Posterior vena cava (tissue), 2 donors: ENCODE results near the gene C10orf62. TPM values are rescaled to one million over a fixed set of nuclear protein-coding genes. Genes with fewer than 3 reads are reported as not detected.

Experiments used
- DNase-seq: peaks from one replicate; pipeline ENCODE4 v3.0.0-alpha.2; 2020; ENCODE audit warnings: low spot score
- intact Hi-C, 2 donors: fragments of 100-400 bp; cut with DNase I; formaldehyde crosslinking; loops; one replicate each; pipeline versions ENCODE4 v1.14.1 to v1.14.2; 2022 to 2023
- total RNA-seq, 2 donors: library from RNA; stranded (reverse); fragmentation: NEBNext Ultra II Directional; extraction: Animal tissue kit (Norgen Biotek cat#: 25700); gene quantifications; one replicate each; pipeline ENCODE4 v1.2.1, GENCODE V29; 2021
- donor health status: DM: yes; HTN: yes; CAD: no.
- donor health status: DM: yes; HTN: yes; CAD: no.

C10orf62 gene
- total RNA-seq, 2 donors from 2014 or later, result 0.19 to 0.46 TPM

DNA sequence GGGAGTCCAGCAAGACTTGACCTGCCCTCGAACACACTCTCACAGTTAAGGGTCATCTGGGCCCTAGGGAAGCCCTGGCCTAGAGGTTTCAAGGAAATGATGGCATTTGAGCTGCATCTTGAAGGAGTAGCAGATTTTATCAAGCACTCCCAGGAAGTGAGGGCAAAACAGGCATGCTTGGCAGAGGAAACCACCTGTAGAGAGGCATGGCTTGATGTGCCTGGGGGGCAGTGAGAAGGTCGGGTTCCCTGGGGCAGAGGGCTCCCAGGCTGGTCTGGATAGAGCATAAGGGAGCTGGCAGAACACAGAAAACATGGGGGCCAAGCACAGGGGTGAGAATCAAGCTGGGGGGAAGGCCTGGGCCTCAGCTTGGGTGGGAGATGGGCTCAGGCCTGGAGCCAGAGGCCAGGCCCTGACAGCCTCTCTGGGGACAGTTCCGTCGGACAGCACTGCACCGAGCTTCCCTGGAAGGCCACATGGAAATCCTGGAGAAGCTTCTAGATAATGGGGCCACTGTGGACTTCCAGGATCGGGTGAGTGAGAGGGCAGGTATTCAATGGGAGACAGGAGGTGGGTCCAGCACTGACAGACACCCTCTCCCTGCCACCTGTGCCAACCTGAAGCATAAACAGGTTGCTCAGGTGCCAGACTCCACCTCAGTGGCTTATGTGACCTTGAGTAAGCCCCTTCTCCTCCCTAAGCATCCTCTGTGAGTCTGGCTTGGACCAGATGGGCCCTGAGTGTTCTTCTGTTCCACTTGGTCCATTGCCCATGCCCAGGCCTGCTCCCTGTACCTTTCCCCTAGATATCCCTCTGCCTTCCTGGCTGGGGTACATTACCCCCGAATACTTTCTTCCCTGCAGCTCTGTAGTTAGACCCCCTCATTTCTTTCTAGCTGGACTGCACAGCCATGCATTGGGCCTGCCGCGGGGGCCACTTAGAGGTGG lies 8.8 kb upstream of the C10orf62 start:
- intact Hi-C loops, result no loop called here
- peak; percentile 74 for DNase-seq

DNA sequence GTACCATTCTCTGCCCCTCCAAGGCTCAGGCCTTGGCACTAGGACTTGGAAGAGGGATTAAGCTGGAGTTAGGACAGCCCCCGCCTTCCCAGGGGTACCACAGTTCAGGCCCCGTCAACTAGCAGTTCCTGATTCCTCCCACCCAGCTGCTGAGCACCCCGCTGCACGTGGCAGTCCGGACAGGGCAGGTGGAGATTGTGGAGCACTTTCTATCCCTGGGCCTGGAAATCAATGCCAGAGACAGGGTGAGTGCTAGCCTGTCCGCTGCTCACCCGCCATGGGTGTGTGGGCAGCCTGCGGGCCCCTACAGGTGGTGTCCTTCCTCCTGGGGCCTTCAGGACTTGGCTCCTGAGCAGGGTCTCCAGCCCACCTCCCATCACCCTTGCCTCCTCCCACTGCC lies 7.4 kb upstream of the C10orf62 start:
- DNase-seq, result peak; percentile 62
- intact Hi-C loops, result no loop called here

DNA sequence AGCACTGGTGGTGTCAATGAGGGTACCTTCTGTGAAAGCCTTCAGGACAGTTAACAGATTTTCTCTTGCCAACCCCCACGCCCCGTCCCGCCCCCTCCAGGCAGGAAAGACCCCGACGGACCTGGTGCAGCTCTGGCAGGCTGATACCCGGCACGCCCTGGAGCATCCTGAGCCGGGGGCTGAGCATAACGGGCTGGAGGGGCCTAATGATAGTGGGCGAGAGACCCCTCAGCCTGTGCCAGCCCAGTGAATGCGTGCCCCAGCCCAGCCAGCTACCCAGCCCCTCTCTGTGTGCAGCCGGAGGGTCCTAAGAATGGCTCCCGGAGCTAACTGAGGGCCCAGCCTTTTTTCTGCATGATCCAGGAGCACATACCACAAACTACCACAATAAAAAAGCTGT lies 6.0 kb upstream of the C10orf62 start:
- DNase-seq, result peak; percentile 69

DNA sequence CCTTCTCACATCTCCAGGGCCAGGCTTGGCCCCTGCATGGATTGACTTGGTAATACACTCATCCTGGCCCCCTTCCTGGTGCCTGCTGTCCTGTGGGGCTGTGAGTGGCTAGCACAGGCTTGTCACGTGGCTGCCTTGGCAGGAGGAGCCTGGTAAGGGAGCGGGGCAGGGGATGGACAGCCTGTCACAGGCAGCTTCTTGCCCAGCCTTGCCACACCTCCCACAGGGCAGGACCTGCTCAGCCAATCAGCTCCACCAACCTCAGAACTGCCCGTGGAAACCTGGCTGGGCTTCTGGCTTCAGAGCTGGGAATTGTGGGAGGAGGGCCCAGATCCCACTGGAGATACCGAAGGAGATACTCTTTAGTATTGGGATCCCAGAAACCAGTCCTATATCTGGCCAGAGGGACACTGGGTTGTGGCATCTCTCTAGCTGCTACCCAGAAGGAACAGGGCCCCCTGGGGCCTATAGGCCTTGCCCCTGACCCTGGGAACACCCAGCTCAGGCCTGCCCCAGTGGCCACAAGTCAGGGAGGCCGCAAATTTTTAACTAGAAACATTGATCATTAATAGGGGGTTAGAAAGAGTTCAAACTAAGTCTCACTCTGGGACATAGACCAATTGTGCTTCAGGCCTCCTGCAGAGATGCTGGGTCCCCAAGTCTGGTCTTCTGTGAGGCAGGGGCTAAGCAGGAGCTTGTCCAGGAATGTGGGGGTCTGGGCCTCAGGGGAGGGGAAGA lies 5.3 kb upstream of the C10orf62 start, which contains the start of gene HOGA1:
Gene HOGA1 (plus strand): TSS at position 330 of the 738 bp plus-strand sequence. CDS start 315 bp downstream, at position 645.
- intact Hi-C loops, result no loop called here
- peak; percentile 94 for DNase-seq

More for the DNA sequence above, 6.0 kb upstream of the C10orf62 start:
- intact Hi-C loops, result no loop called here

DNA sequence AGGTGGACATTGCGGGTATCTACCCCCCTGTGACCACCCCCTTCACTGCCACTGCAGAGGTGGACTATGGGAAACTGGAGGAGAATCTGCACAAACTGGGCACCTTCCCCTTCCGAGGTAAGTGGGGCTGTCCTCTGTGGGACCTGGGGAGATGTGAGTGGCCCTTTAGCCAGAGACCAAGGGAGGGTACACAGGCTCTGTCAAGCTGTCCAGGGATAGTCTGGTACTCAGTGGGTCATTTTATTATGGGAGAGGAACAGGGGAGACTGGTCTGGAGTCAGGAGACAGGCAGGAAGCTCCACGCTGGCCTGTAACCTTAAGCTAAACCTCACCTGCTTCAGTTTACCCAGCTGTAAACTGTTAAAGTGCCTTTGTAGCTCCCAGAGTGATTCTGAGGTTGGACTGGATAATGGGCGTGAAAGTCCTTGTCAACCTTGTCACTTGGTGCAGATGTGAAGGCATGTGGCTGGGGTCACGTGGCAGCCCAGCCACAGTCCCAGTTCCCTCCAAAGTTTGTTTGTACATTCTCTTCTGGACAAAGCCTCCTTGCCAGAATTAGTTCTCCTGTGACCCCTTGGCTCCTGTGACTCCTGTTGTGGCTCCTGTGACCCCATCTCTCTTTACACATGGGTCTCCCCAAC lies 4.6 kb upstream of the C10orf62 start:
- peak; percentile 35 for DNase-seq

DNA sequence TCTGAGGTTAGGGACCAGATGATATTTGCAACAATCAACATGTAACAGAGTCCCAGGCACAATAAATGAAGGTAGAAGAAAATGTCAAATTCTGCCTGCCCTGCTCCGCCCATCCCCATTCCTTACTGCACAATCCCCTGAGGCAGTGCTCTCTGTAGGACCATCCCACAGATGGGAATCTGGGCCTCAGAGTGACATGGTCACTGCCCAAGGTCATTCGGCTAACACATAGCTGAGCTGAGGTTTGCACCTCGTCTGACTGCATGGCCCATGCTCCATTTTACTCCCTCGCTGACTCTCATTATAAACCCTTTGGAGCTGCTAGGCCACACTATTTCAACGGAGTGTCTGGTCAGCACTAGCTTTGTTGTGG lies 4.1 kb upstream of the C10orf62 start:
- DNase-seq, result no peak
- intact Hi-C loops, result no loop called here

More for the DNA sequence above, 4.6 kb upstream of the C10orf62 start:
- intact Hi-C loops, result no loop called here

DNA sequence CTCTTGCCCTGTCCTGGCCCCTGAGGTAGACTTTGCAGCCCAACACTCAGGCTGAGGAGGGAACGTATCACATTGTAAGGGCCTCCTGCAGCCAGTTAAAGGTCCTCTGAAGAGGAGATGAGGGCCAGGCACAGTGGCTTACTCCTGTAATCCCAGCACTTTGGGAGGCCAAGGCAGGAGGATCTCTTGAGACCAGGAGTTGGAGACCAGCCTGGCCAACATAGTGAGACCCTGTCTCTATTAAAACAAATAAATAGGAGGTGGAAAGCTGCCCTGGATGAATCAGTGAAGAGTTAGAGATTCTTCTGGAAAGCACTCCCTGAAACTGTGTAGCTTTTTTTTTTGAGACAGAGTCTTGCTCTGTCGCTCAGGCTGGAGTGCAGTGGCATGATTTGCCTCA lies 2.3 kb upstream of the C10orf62 start:
- intact Hi-C loops, result no loop called here
- no peak for DNase-seq

DNA sequence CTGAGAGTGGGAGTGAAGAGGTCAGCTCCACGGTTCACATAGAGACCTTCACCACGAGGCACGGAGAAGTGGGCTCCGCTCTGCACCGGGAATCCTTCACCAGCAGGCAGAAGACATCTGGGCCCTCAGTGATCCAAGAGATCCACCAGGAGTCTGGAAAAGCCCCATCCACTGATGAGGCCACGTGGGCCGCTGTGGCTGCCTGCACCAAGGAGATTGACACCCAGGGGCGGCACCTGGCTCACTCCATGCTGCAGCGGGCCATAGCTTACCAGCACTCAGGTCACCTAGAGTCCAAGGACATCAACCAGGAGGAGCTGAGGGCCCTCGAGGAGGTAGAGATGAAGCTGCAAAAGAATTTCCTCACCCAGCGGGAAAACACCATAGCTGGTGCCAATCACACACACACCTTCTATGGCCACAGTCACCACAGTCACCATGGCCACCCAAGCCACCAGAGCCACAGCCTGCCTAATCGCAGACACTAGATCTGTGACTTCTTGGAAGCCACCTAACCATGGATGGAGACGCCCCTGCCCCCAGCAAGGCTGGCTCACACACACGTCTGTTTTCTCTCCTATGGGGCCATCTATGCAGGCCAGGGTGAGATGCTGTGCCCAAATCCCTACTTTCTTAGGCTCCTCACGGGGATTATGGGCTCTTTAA lies 694 bp downstream of the C10orf62 start:
- no peak for DNase-seq
- intact Hi-C loops, result no loop called here

DNA sequence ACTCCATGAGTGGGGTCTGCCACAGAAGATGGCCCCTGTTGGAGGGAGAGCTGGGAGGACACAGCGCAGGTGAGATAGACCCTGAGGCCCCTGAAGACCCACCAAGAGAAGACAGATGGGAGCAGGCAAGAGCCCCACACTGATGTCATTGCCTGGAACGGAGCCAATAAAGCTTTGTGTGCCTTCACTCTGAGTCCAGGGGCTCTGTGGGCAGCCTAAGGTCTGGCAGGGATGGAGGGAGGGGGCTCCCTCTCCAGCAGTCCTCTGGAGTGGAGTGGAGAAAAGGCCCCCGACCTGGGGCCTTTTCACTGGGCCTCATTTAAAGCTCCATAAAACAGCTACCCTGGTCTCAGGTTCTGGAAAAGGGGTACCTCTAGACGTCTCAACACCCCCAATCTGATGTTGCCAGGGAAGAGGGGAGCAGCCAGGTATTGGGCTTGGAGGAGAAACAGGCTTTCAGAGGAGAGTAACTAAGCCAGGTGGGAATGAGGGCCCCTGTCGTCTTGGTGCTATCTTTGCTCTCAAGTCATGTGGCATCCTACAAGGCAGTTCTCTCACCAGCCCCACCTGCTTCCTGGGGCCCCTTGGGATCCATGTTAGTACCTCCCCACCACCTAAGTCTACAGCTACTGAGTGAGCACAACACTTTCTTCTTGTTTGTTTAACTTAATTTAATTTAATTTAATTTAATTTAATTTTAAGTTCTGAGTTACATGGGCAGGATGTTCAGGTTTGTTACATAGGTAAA lies 1.4 kb downstream of the C10orf62 start:
- intact Hi-C loops, result no loop called here
- no peak for DNase-seq

DNA sequence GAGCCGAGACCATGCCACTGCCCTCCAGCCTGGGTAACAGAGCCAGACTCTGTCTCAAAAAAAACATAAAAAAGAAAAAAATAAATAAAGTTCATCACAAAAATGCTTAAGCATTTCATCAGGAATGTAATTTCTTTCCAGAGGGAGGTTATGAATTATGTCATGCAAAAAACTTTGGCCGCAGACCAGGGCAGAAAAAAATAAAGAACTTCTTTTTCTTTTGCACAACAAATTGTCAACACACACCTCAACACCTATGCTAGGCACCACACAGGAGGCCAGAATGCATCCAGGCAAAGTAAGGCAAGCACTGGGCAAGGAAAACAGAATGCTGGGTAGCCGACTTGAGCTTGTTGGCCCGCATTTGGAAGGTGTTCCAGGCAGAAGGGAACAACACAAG lies 3.9 kb downstream of the C10orf62 start:
- intact Hi-C loops, result no loop called here
- no peak for DNase-seq

DNA sequence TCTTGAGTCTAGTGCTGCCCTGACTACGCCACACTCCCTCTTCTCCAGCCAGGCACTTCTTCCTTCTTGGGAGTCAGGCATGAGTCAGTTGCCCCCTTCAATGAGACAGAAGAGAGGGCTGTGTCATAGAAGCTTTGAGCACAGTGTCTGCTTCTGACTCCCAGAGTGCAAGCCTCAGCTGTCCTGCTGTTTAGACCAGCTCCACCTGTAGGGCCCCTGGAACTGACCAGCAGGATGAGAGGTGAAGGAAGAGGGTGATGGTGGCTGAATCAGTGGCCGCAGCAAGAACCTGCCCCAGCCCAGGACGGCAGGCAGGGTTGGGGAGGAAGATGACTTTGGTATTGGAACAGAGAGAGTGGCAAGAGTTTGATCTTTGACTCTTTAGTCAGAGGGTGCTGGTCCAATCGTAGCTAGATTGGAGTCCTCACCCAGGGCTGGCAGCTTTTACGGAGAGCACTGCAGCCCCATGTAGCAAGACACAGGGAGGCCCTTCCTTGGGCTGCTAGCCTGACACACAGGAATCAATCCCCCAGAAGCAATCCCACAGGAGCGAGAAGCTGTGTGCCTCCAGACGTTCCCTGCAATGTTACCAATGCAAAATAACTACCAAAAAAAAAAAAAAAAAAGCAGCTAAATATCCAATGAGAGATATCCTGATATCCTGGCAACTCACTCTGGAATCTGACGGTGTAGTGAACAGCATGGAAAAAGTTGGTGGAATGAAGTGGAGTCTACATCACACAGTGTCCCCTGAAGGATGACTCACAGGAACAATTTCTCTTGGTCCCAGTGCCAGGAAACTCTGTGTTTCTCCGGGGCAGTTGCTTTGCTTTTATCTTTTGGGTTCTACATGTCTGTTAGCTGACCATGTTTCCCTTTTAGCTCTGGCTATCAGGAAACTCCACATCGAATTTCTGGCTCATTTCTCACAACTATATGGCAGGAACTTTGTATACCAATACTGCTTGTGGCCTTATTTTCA lies 6.9 kb downstream of the C10orf62 start:
- intact Hi-C loops, result no loop called here
- no peak for DNase-seq

DNA sequence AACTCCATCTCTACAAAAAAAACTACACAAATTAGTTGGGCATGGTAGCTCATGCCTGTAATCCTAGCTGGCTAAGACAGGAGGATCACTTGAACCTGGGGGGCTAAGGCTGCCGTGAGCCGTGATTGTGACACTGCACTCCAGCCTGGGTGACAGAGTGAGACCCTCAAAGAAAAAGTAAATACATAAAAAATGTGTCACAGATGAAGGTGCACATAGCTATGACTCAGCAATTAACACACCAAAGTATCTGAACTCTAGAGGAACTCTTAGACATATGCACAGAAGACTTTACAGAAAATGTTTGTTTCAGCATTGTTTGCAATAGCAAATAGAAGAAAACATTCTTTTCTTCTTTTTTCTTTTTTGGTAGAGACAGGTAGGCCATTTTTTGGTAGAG lies 8.3 kb downstream of the C10orf62 start:
- DNase-seq, result no peak
- intact Hi-C loops, result no loop called here

DNA sequence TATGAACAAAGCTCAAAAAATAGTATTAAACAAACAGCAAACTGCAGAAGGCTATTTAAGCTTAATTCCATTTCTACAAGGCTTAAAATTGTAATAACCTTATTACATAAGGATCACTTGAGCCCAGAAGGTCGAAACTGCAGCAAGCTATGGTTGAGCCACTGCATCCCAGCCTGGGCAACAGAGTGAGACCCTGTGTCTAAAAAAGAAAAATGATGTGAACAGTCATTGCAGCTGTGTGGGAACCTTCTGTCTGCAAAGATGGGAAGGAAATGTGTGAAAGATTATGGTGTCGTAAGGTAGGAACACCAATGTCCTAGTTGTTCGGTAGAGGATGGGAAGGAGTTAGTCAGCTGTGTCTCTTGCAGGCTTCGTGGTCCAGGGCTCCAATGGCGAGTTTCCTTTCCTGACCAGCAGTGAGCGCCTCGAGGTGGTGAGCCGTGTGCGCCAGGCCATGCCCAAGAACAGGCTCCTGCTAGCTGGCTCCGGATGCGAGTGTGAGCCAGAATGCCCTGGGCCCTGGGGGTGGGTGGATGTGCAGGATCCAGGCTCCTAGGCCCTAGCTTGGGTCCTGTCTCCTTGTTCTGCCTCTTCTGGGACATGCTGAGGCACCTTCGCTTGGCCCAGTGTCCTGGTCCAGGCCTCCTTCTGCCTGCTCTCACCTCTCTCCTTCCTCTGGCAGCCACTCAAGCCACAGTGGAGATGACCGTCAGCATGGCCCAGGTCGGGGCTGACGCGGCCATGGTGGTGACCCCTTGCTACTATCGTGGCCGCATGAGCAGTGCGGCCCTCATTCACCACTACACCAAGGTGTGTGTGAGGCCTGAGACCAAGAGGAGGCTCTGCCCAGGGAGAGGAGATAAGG lies 9.1 kb downstream of the C10orf62 start:
- DNase-seq, result no peak
- intact Hi-C loops, result no loop called here

DNA sequence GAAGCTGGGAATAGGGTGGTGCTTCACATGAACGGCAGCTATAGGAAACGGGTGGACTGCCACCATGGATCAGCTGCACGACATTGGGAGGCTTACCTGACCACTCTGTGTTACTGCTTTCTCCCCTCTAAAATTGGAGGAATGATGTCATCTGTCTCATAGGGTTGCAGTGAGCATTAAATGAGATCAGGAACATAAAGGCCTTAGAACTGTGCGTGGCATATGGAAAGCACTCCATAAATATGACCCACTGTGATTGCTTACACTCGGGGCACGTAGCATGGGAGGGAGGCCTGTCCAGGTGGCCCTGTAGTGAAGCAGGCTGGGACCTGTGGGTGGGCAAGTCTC lies 9.7 kb downstream of the C10orf62 start:
- intact Hi-C loops, result no loop called here
- no peak for DNase-seq

DNA sequence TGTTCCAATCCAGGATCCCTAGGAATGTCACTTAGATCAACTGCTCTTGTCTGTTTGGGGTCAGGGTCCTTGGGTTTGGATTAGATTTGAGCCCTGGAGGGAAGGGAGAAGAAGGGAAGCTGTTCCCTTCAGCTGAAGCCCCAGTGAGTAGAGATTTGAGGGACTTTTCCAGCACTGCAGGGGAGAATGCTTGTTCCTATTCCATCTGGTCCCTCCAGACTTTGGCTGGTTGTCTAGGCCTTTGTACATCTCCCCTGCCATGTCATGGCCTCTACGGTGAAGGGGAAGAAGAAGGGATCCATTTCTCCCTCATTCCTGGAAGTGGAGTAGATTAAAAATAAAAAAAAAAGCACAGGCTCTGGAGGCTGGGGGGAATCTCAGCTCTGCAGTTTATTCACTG lies 11.1 kb downstream of the C10orf62 start:
- intact Hi-C loops, result no loop called here
- no peak for DNase-seq

DNA sequence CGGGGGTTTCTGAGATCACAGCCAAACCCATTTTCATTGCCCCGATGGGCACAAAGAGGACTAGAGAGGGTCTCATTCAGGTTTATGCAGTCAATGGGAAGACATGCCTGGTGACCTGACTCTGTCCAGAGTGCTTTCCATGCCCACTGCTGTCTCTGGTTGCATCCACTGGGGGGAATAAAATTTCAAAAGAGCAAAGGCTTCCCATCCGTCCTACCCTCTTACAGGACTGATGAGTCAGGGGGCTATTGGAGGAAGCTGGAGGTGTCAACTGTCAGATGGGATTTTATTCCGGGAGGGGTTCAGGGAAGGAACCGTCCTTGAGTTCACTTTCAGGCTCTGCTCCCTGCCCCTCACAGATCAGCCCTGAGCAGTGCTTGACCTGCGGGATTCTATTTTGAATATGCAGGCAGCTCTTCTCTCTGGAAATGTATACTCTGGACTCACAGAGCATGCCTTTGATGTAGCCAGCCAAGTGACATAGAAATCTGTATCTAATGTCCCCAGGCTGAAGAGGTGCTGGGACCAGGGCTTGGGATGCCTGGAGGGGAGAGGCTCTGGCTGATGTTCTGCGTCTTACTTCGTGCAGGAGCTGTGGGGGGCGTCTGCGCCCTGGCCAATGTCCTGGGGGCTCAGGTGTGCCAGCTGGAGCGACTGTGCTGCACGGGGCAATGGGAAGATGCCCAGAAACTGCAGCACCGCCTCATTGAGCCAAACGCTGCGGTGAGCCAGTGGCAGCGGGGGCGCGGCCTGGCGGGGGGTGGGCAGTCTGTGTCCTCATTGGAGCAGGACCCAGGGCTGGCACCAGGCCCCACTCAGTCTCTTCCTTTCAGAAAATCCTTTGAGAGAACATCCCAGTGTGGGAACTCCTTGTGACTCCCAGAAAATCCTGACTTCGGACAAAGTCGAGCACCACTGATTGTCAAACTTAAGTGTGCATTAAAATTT lies 12.0 kb downstream of the C10orf62 start:
- intact Hi-C loops, result no loop called here
- DNase-seq, result no peak
